Measurements from ENCODE around the gene PIK3R6. TPM values are rescaled to one million over a fixed set of nuclear protein-coding genes. Genes with fewer than 3 reads are reported as not detected.
"Not testable (repeated sequence)": the region's sequence is repeated elsewhere in the genome, so short reads cannot be mapped to it uniquely, and the experiment has no call there.

The PIK3R6 gene
- total RNA-seq, 4 donors from 2014 or later, result 0.88 to 14.9 (median 2.8) TPM

GRCh38 chr17:8806926-8807550 lies 60.4 kb downstream of the PIK3R6 start:
- no peak overlapping the region for H3K4me3 ChIP-seq
- peaks cover 0 to 8% (median 0%) of the 10 kb centered on the region in 4 donors for H3K4me1 ChIP-seq
- peak overlapping the region in 2 of 4 donors; percentile 64 to 66 for H3K27ac ChIP-seq
- H3K27me3 ChIP-seq, result no peaks in the 10 kb centered on the region
- no peak for TF ChIP-seq POLR2A (IDR thresholded peaks at IDR 0.05)
- no peak for TF ChIP-seq CTCF (IDR thresholded peaks at IDR 0.05)
- DNase-seq, result peak in 2 of 3 donors; percentile 52 to 65
- H3K36me3 ChIP-seq, result no peaks in the 10 kb centered on the region
- peaks cover 0 to 5% (median 0%) of the 10 kb centered on the region in 4 donors for H3K9me3 ChIP-seq

- Histone ChIP-seq H3K27ac (peak overlapping the region in 2 of 4 donors; percentile 51 to 66), H3K4me1 (peaks cover 0 to 8% (median 0%) of the 10 kb centered on the region in 4 donors), H3K27me3 (no peaks in the 10 kb centered on the region), H3K36me3 (no peaks in the 10 kb centered on the region), H3K4me3 (no peak overlapping the region), H3K9me3 (peaks cover 0 to 5% (median 0%) of the 10 kb centered on the region in 4 donors)
- no peak for TF ChIP-seq CTCF (IDR thresholded peaks at IDR 0.05)
- TF ChIP-seq POLR2A (IDR thresholded peaks at IDR 0.05), result no peak
- peak in 2 of 3 donors; percentile 47 to 60 for DNase-seq
These were observed 61.1 kb downstream of the PIK3R6 start for GRCh38 chr17:8806253-8806925.

- not testable (repeated sequence) for H3K27ac ChIP-seq, H3K36me3 ChIP-seq, H3K9me3 ChIP-seq, H3K27me3 ChIP-seq, H3K4me1 ChIP-seq, DNase-seq, H3K4me3 ChIP-seq
These were observed 62.1 kb downstream of the PIK3R6 start for GRCh38 chr17:8805396-8805795.

- Histone ChIP-seq H3K4me1 (peaks cover 0 to 8% (median 0%) of the 10 kb centered on the region in 4 donors), H3K4me3 (no peak overlapping the region), H3K9me3 (no peaks in the 10 kb centered on the region), H3K27ac (no peak overlapping the region), H3K36me3 (no peaks in the 10 kb centered on the region), H3K27me3 (no peaks in the 10 kb centered on the region)
- no peak for DNase-seq
- TF ChIP-seq POLR2A (IDR thresholded peaks at IDR 0.05) (no peak), CTCF (IDR thresholded peaks at IDR 0.05) (no peak)
These were observed 63.7 kb downstream of the PIK3R6 start for GRCh38 chr17:8803531-8804420.

GRCh38 chr17:8801135-8801840 lies 66.2 kb downstream of the PIK3R6 start:
- no peaks in the 10 kb centered on the region for H3K27me3 ChIP-seq
- no peak for TF ChIP-seq POLR2A (IDR thresholded peaks at IDR 0.05)
- H3K9me3 ChIP-seq, result no peaks in the 10 kb centered on the region

GRCh38 chr17:8800656-8801055 lies 66.8 kb downstream of the PIK3R6 start:
- Histone ChIP-seq H3K36me3 (no peaks in the 10 kb centered on the region), H3K9me3 (no peaks in the 10 kb centered on the region), H3K27ac (no peak overlapping the region), H3K27me3 (no peaks in the 10 kb centered on the region), H3K4me3 (no peak overlapping the region), H3K4me1 (no peaks in the 10 kb centered on the region)
- TF ChIP-seq POLR2A (IDR thresholded peaks at IDR 0.05), result no peak
- no peak for TF ChIP-seq CTCF (IDR thresholded peaks at IDR 0.05)
- no peak for DNase-seq

More at GRCh38 chr17:8801135-8801840, 66.2 kb downstream of the PIK3R6 start:
- H3K4me3 ChIP-seq, result no peak overlapping the region
- no peaks in the 10 kb centered on the region for H3K36me3 ChIP-seq
- no peak for DNase-seq
- H3K4me1 ChIP-seq, result peaks cover 0 to 6% (median 0%) of the 10 kb centered on the region in 4 donors
- H3K27ac ChIP-seq, result no peak overlapping the region
